Adrenal gland (tissue), 12 donors: ENCODE data around the gene OCLN. TPM values are rescaled to one million over a fixed set of nuclear protein-coding genes. Genes with fewer than 3 reads are reported as not detected.
"Not testable (repeated sequence)": the region's sequence is repeated elsewhere in the genome, so short reads cannot be mapped to it uniquely, and the experiment has no call there.

Source experiments
- DNase-seq, 7 donors: peaks; one replicate each; pipeline ENCODE4 v3.0.0-alpha.2; 2019 to 2020
- H3K27ac ChIP-seq, 5 donors: fragments of 200-600 bp; sonication (generic) in 4 of 5; 1 replicate in 3 of 5; 2 replicates in 2 of 5; pipeline versions ENCODE4 v1.5.1 to v1.8.0; 2016 to 2020; ENCODE audit warnings: mild to moderate bottlenecking in 1 of 5
- H3K27me3 ChIP-seq: fragments of 200-600 bp; 2 replicates; pipeline ENCODE4 v1.8.0; 2021
- H3K36me3 ChIP-seq, 2 donors: fragments of 200-600 bp; replicated peaks in 1 of 2; 1 replicate in 1 of 2; 2 replicates in 1 of 2; pipeline versions ENCODE4 v1.5.1 to v1.8.0; 2018 to 2022
- H3K4me1 ChIP-seq, 2 donors: fragments of 200-600 bp; replicated peaks in 1 of 2; 1 replicate in 1 of 2; 2 replicates in 1 of 2; pipeline versions ENCODE4 v1.5.1 to v1.8.0; 2018 to 2021
- H3K4me3 ChIP-seq, 4 donors: fragments of 200-600 bp; sonication (generic) in 3 of 4; one replicate each; pipeline ENCODE4 v1.5.1; 2016 to 2018
- H3K9me3 ChIP-seq, 3 donors: fragments of 200-600 bp; sonication (generic) in 1 of 3; replicated peaks in 1 of 3; 1 replicate in 2 of 3; 2 replicates in 1 of 3; pipeline versions ENCODE4 v1.5.1 to v1.8.0; 2016 to 2021
- CTCF ChIP-seq, 6 experiments: fragments of 450-650 bp in 4 of 6; fragments of 200-600 bp in 2 of 6; sonication (generic) in 1 of 6; IDR thresholded peaks; 1 replicate in 5 of 6; 2 replicates in 1 of 6; pipeline versions ENCODE4 v1.5.1 to v1.8.0; 2016 to 2021; ENCODE audit warnings: antibody characterized with exemption in 6 of 6, mild to moderate bottlenecking in 2 of 6, moderate library complexity in 1 of 6
- POLR2A ChIP-seq, 2 donors: fragments of 450-650 bp; IDR thresholded peaks; one replicate each; pipeline ENCODE4 v1.6.1; 2017; ENCODE audit warnings: antibody characterized with exemption in 2 of 2, mild to moderate bottlenecking in 2 of 2, moderate library complexity in 1 of 2
- WGBS, 4 donors: extraction: QIAGEN DNeasy Blood & Tissue Kit in 2 of 4; methylation state at CpG; one replicate each; pipeline versions ENCODE4 v1.1.5 to v1.1.7; 2013 to 2017; 5-methylcytosine and 5-hydroxymethylcytosine counted together
- intact Hi-C, 2 donors: fragments of 100-400 bp; cut with DNase I; formaldehyde crosslinking; loops; one replicate each; pipeline versions ENCODE4 v1.14.1 to v1.15.0; 2022 to 2023
- polyA plus RNA-seq, 3 donors: library from polyadenylated mRNA; stranded (reverse); fragments of 200-250 nt in 2 of 3; fragments of 350-450 nt in 1 of 3; fragmentation: Illumina TruSeq in 1 of 3; extraction: RNeasy Lipid Tissue Mini Kit (QIAGEN cat#74804) in 1 of 3; gene quantifications; one replicate each; pipeline ENCODE4 v1.2.3, GENCODE V29; 2013 to 2014
- total RNA-seq, 9 donors: library from RNA; depleted of rRNA in 4 of 9; stranded (reverse); fragments of >200 nt in 4 of 9; fragments of 120-200 nt in 1 of 9; fragmentation: NEBNext Ultra II Directional in 1 of 9; extraction: Animal tissue kit (Norgen Biotek cat#: 25700) in 1 of 9; gene quantifications; one replicate each; pipeline versions ENCODE4 v1.1.0 to v1.2.4, GENCODE V29; 2013 to 2023
- donor health status: healthy with polysubstance abuse.
- donor health status: Bipolar disorder and iron deficiency.
- donor health status: DM: yes; HTN: yes; CAD: no.
- donor health status: DM: no; HTN: no; CAD: no.
- donor health status: DM: no; HTN: no; CAD: no.
- donor health status: DM: yes; HTN: yes; CAD: no.

The OCLN gene
- total and polyA plus RNA-seq, 12 donors, result 0.16 to 8.8 (median 1.0) TPM

- no peaks in the 10 kb centered on the region for H3K36me3 ChIP-seq
- WGBS, 4 donors, result 77 to 86% (median 82%) methylated on average over 8 of the region's 8 CpGs
- TF ChIP-seq POLR2A (IDR thresholded peaks at IDR 0.05), result no peak
- TF ChIP-seq CTCF (IDR thresholded peaks at IDR 0.05), result no peak
Observed at GRCh38 chr5:69467442-69468225, 25.0 kb upstream of the OCLN start.

GRCh38 chr5:69468631-69469030 lies 24.0 kb upstream of the OCLN start:
- WGBS, 4 donors, result 27 to 50% (median 33%) methylated on average over 1 of the region's 1 CpG
- DNase-seq, result no peak
- H3K27ac ChIP-seq, result no peak overlapping the region
- H3K27me3 ChIP-seq, result no peaks in the 10 kb centered on the region
- TF ChIP-seq POLR2A (IDR thresholded peaks at IDR 0.05) (no peak), CTCF (IDR thresholded peaks at IDR 0.05) (no peak)
- no peak overlapping the region for H3K4me3 ChIP-seq
- intact Hi-C loops, result no loop called here
- no peaks in the 10 kb centered on the region for H3K36me3 ChIP-seq
- H3K9me3 ChIP-seq, result no peaks in the 10 kb centered on the region
- H3K4me1 ChIP-seq, result no peaks in the 10 kb centered on the region

More at GRCh38 chr5:69467442-69468225, 25.0 kb upstream of the OCLN start:
- no peaks in the 10 kb centered on the region for H3K9me3 ChIP-seq
- no peak overlapping the region for H3K27ac ChIP-seq
- H3K4me1 ChIP-seq, result no peaks in the 10 kb centered on the region
- H3K4me3 ChIP-seq, result no peak overlapping the region
- no peaks in the 10 kb centered on the region for H3K27me3 ChIP-seq
- no peak for DNase-seq
- intact Hi-C loops, result no loop called here

GRCh38 chr5:69471516-69471915 lies 21.1 kb upstream of the OCLN start:
- intact Hi-C loops, H3K4me1 ChIP-seq: not testable (repeated sequence)
- WGBS, 4 donors, result 75 to 84% (median 80%) methylated on average over 6 of the region's 6 CpGs

GRCh38 chr5:69472535-69473143 lies 20.0 kb upstream of the OCLN start:
- H3K9me3 ChIP-seq, H3K27ac ChIP-seq, DNase-seq, H3K36me3 ChIP-seq, intact Hi-C loops, H3K4me3 ChIP-seq, H3K4me1 ChIP-seq, H3K27me3 ChIP-seq: not testable (repeated sequence)
- WGBS, 4 donors, result 86 to 92% (median 89%) methylated on average over 16 of the region's 16 CpGs

More at GRCh38 chr5:69471516-69471915, 21.1 kb upstream of the OCLN start:
- H3K27ac ChIP-seq, H3K27me3 ChIP-seq, DNase-seq, H3K4me3 ChIP-seq, H3K9me3 ChIP-seq, H3K36me3 ChIP-seq: not testable (repeated sequence)

GRCh38 chr5:69477170-69477569 lies 15.4 kb upstream of the OCLN start:
- TF ChIP-seq CTCF (IDR thresholded peaks at IDR 0.05) (no peak), POLR2A (IDR thresholded peaks at IDR 0.05) (no peak)
- no peaks in the 10 kb centered on the region for H3K4me1 ChIP-seq
- intact Hi-C loops, result no loop called here
- DNase-seq, result no peak
- H3K36me3 ChIP-seq, result no peaks in the 10 kb centered on the region
- 9 to 16% (median 12%) methylated on average over 1 of the region's 1 CpG for WGBS, 4 donors
- H3K4me3 ChIP-seq, result no peak overlapping the region
- no peaks in the 10 kb centered on the region for H3K27me3 ChIP-seq
- no peaks in the 10 kb centered on the region for H3K9me3 ChIP-seq
- no peak overlapping the region for H3K27ac ChIP-seq

- intact Hi-C loops, DNase-seq, H3K36me3 ChIP-seq, H3K4me3 ChIP-seq, H3K9me3 ChIP-seq, H3K27me3 ChIP-seq, H3K27ac ChIP-seq, H3K4me1 ChIP-seq: not testable (repeated sequence)
- 78 to 87% (median 84%) methylated on average over 7 of the region's 7 CpGs for WGBS, 4 donors
Observed at GRCh38 chr5:69478296-69478695, 14.3 kb upstream of the OCLN start.
